Measurements from ENCODE around the gene AKR1D1. TPM values are rescaled to one million over a fixed set of nuclear protein-coding genes. Genes with fewer than 3 reads are reported as not detected.

AKR1D1 gene
- polyA plus RNA-seq, 1 donor from 2014 or later = not detected

GRCh38 chr7:138081868-138082267, 5.6 kb downstream of the AKR1D1 start:
- no peak overlapping the region for H3K4me3 ChIP-seq (ENCODE audit: low read length)
- H3K4me2 ChIP-seq (ENCODE audit: low read length) = no peak overlapping the region
- no peaks in the 10 kb centered on the region for H3K27me3 ChIP-seq (ENCODE audit: insufficient read depth, low read depth, low read length)
- no peaks in the 10 kb centered on the region for H3F3A ChIP-seq (ENCODE audit: insufficient read depth, low read length, poor library complexity, severe bottlenecking)
- no peak overlapping the region for H3K9ac ChIP-seq (ENCODE audit: low read length)
- H3K9me3 ChIP-seq (ENCODE audit: low read length) = no peaks in the 10 kb centered on the region
- TF ChIP-seq EZH2 (IDR thresholded peaks at IDR 0.05; ENCODE audit: borderline replicate concordance, insufficient read depth, low read length, poor library complexity, severe bottlenecking) = no peak
- no peak for TF ChIP-seq RAD21 (conservative IDR thresholded peaks at IDR 0.05)
- no peak for TF ChIP-seq POLR2AphosphoS5 (IDR thresholded peaks at IDR 0.05)
- TF ChIP-seq TAF1 (IDR thresholded peaks at IDR 0.05; ENCODE audit: low read depth) = no peak
- no peak for TF ChIP-seq CTCF (IDR thresholded peaks at IDR 0.05; ENCODE audit: poor library complexity, severe bottlenecking)
- TF ChIP-seq SMC3 (conservative IDR thresholded peaks at IDR 0.05; ENCODE audit: poor library complexity) = no peak
- TF ChIP-seq MXI1 (conservative IDR thresholded peaks at IDR 0.05; ENCODE audit: poor library complexity, severe bottlenecking) = no peak
- TF ChIP-seq EP300 (conservative IDR thresholded peaks at IDR 0.05; ENCODE audit: poor library complexity, severe bottlenecking) = no peak
- no peak for TF ChIP-seq REST (IDR thresholded peaks at IDR 0.05; ENCODE audit: borderline replicate concordance)
- H2AFZ ChIP-seq (ENCODE audit: low read depth, low read length) = no peak overlapping the region
- H3K9me2 ChIP-seq (ENCODE audit: insufficient read depth, low read length) = no peaks in the 10 kb centered on the region
- H3K27ac ChIP-seq (ENCODE audit: low read length) = no peak overlapping the region
- no peaks in the 10 kb centered on the region for H3K79me2 ChIP-seq (replicated peaks; ENCODE audit: insufficient read depth, low read length)
- H4K20me1 ChIP-seq (ENCODE audit: insufficient read depth) = no peaks in the 10 kb centered on the region
- no peaks in the 10 kb centered on the region for H3K36me3 ChIP-seq (ENCODE audit: insufficient read depth, low read length)

GRCh38 chr7:138083859-138084258, 7.6 kb downstream of the AKR1D1 start:
- Histone ChIP-seq H3K9ac (ENCODE audit: low read length) (no peak overlapping the region), H3K4me2 (ENCODE audit: low read length) (no peak overlapping the region), H3K36me3 (ENCODE audit: insufficient read depth, low read length) (no peaks in the 10 kb centered on the region), H3K27ac (ENCODE audit: low read length) (no peak overlapping the region), H3K4me3 (ENCODE audit: low read length) (no peak overlapping the region), H3K9me3 (ENCODE audit: low read length) (no peaks in the 10 kb centered on the region), H3K27me3 (ENCODE audit: insufficient read depth, low read depth, low read length) (no peaks in the 10 kb centered on the region), H4K20me1 (ENCODE audit: insufficient read depth) (no peaks in the 10 kb centered on the region), H2AFZ (ENCODE audit: low read depth, low read length) (no peak overlapping the region), H3K79me2 (replicated peaks; ENCODE audit: insufficient read depth, low read length) (no peaks in the 10 kb centered on the region), H3K9me2 (ENCODE audit: insufficient read depth, low read length) (no peaks in the 10 kb centered on the region), H3F3A (ENCODE audit: insufficient read depth, low read length, poor library complexity, severe bottlenecking) (no peaks in the 10 kb centered on the region)
- no peak for TF ChIP-seq POLR2AphosphoS5 (IDR thresholded peaks at IDR 0.05)
- no peak for TF ChIP-seq REST (IDR thresholded peaks at IDR 0.05; ENCODE audit: borderline replicate concordance)
- no peak for TF ChIP-seq EZH2 (IDR thresholded peaks at IDR 0.05; ENCODE audit: borderline replicate concordance, insufficient read depth, low read length, poor library complexity, severe bottlenecking)
- TF ChIP-seq CTCF (IDR thresholded peaks at IDR 0.05; ENCODE audit: poor library complexity, severe bottlenecking) = no peak
- no peak for TF ChIP-seq TAF1 (IDR thresholded peaks at IDR 0.05; ENCODE audit: low read depth)
- no peak for TF ChIP-seq SMC3 (conservative IDR thresholded peaks at IDR 0.05; ENCODE audit: poor library complexity)
- no peak for TF ChIP-seq RAD21 (conservative IDR thresholded peaks at IDR 0.05)
- TF ChIP-seq MXI1 (conservative IDR thresholded peaks at IDR 0.05; ENCODE audit: poor library complexity, severe bottlenecking) = no peak
- no peak for TF ChIP-seq EP300 (conservative IDR thresholded peaks at IDR 0.05; ENCODE audit: poor library complexity, severe bottlenecking)
